CD14-positive monocyte (primary cell): ENCODE results near the gene RRP8. TPM values are rescaled to one million over a fixed set of nuclear protein-coding genes. Genes with fewer than 3 reads are reported as not detected.

Experiments
- DNase-seq, 3 donors: peaks; one replicate each; pipeline ENCODE4 v3.0.0-alpha.2; 2011 to 2022
- H2AFZ ChIP-seq: 2 replicates; pipeline ENCODE4 v1.6.0; 2012; ENCODE audit warnings: mild to moderate bottlenecking, low read depth, low read length, inconsistent platforms; ENCODE audit not compliant: insufficient read depth, poor library complexity, severe bottlenecking
- H3K27ac ChIP-seq, 2 donors: 1 replicate in 1 of 2; 2 replicates in 1 of 2; pipeline ENCODE4 v1.5.1; 2012 to 2013; ENCODE audit warnings: low read length in 2 of 2, control low read depth in 1 of 2, inconsistent platforms in 1 of 2, low read depth in 1 of 2, mild to moderate bottlenecking in 1 of 2
- H3K27me3 ChIP-seq, 2 donors: one replicate each; pipeline versions ENCODE4 v1.6.0 to v1.6.1; 2011 to 2013; ENCODE audit warnings: low read length in 2 of 2; ENCODE audit not compliant: control insufficient read depth in 2 of 2, insufficient read depth in 2 of 2
- H3K36me3 ChIP-seq, 2 donors: replicated peaks in 1 of 2; 1 replicate in 1 of 2; 2 replicates in 1 of 2; pipeline versions ENCODE4 v1.5.1 to v1.6.1; 2012 to 2013; ENCODE audit warnings: low read length in 2 of 2, control low read depth in 1 of 2, inconsistent platforms in 1 of 2, mild to moderate bottlenecking in 1 of 2; ENCODE audit not compliant: insufficient read depth in 2 of 2, control insufficient read depth in 1 of 2
- H3K4me1 ChIP-seq, 2 donors: 1 replicate in 1 of 2; 2 replicates in 1 of 2; pipeline versions ENCODE4 v1.5.1 to v1.6.1; 2012 to 2013; ENCODE audit warnings: low read length in 2 of 2, control low read depth in 1 of 2, inconsistent platforms in 1 of 2, mild to moderate bottlenecking in 1 of 2, moderate library complexity in 1 of 2; ENCODE audit not compliant: insufficient read depth in 2 of 2, control insufficient read depth in 1 of 2
- H3K4me2 ChIP-seq: replicated peaks from 2 replicates; pipeline ENCODE3; 2012; ENCODE audit warnings: low read length, moderate library complexity, mild to moderate bottlenecking; ENCODE audit not compliant: poor library complexity, severe bottlenecking; ENCODE audit errors: extremely low read depth
- H3K4me3 ChIP-seq, 3 experiments: fragments of 200-600 bp in 1 of 3; sonication (generic) in 1 of 3; replicated peaks in 1 of 3; 1 replicate in 2 of 3; 2 replicates in 1 of 3; pipeline ENCODE4 v1.5.1; 2011 to 2013; ENCODE audit warnings: low read length in 3 of 3, mild to moderate bottlenecking in 3 of 3, control low read depth in 2 of 3, low read depth in 2 of 3, inconsistent platforms in 1 of 3, moderate library complexity in 1 of 3
- H3K79me2 ChIP-seq: 2 replicates; pipeline ENCODE4 v1.6.0; 2012; ENCODE audit warnings: mild to moderate bottlenecking, control low read depth, inconsistent platforms, low read length, moderate library complexity; ENCODE audit not compliant: insufficient read depth
- H3K9ac ChIP-seq: 2 replicates; pipeline ENCODE4 v1.6.0; 2017; ENCODE audit warnings: low read length, mild to moderate bottlenecking; ENCODE audit not compliant: insufficient read depth, poor library complexity, severe bottlenecking
- H3K9me3 ChIP-seq, 2 donors: replicated peaks in 1 of 2; 1 replicate in 1 of 2; 2 replicates in 1 of 2; pipeline versions ENCODE4 v1.5.1 to v1.6.1; 2012 to 2013; ENCODE audit warnings: low read length in 2 of 2, control low read depth in 1 of 2; ENCODE audit not compliant: control insufficient read depth in 1 of 2, insufficient read depth in 1 of 2
- H4K20me1 ChIP-seq: 2 replicates; pipeline ENCODE4 v1.6.0; 2012; ENCODE audit warnings: mild to moderate bottlenecking, low read length, control low read depth, moderate library complexity; ENCODE audit not compliant: insufficient read depth
- H3K27ac Mint-ChIP-seq, 7 donors: one replicate each; pipeline ENCODE4 v1.8.0; 2020; ENCODE audit warnings: mild to moderate bottlenecking in 7 of 7, mixed read lengths in 7 of 7, moderate library complexity in 6 of 7, inconsistent platforms in 2 of 7
- H3K27me3 Mint-ChIP-seq, 3 donors: one replicate each; pipeline ENCODE4 v1.8.0; 2021 to 2022; ENCODE audit warnings: low read depth in 3 of 3, mild to moderate bottlenecking in 3 of 3, mixed read lengths in 3 of 3, moderate library complexity in 3 of 3, inconsistent platforms in 1 of 3
- H3K36me3 Mint-ChIP-seq, 2 donors: one replicate each; pipeline ENCODE4 v1.8.0; 2020; ENCODE audit warnings: mixed read lengths in 2 of 2, inconsistent platforms in 1 of 2, mild to moderate bottlenecking in 1 of 2
- H3K4me1 Mint-ChIP-seq: one replicate; pipeline ENCODE4 v1.8.0; 2020; ENCODE audit warnings: mild to moderate bottlenecking, mixed read lengths
- H3K4me3 Mint-ChIP-seq, 2 donors: one replicate each; pipeline ENCODE4 v1.8.0; 2020; ENCODE audit warnings: mild to moderate bottlenecking in 2 of 2, mixed read lengths in 2 of 2, moderate library complexity in 1 of 2
- H3K9me3 Mint-ChIP-seq, 7 donors: one replicate each; pipeline ENCODE4 v1.8.0; 2020 to 2022; ENCODE audit warnings: mixed read lengths in 7 of 7, mild to moderate bottlenecking in 6 of 7, moderate library complexity in 6 of 7, inconsistent platforms in 2 of 7
- WGBS: methylation state at CpG from one replicate; pipeline ENCODE4 v1.1.5; 2013; ENCODE audit warnings: missing lambda C conversion rate; ENCODE audit not compliant: insufficient coverage; 5-methylcytosine and 5-hydroxymethylcytosine counted together
- intact Hi-C, 2 donors: fragments of 100-400 bp; cut with micrococcal nuclease; formaldehyde crosslinking; loops; one replicate each; pipeline versions ENCODE4 v1.15.0 to v1.15.1; 2023
- polyA plus RNA-seq, 3 donors: library from polyadenylated mRNA; depleted of rRNA in 1 of 3; unstranded in 2 of 3; stranded (reverse) in 1 of 3; fragments of 300-500 nt in 2 of 3; fragments of >200 nt in 1 of 3; fragmentation: Illumina TruSeq in 2 of 3; gene quantifications; 1 replicate in 2 of 3; 2 replicates in 1 of 3; pipeline ENCODE4 v1.2.3, GENCODE V29; 2012 to 2021
- TF ChIP-seq, protein P1 (sequence below): fragments of 200-600 bp; IDR thresholded peaks from one replicate; pipeline ENCODE4 v1.8.0; 2022; ENCODE audit warnings: antibody characterized with exemption, mild to moderate bottlenecking

RRP8 gene
- polyA plus RNA-seq, 3 donors: 7.2 to 14.1 (median 11.9) TPM

DNA sequence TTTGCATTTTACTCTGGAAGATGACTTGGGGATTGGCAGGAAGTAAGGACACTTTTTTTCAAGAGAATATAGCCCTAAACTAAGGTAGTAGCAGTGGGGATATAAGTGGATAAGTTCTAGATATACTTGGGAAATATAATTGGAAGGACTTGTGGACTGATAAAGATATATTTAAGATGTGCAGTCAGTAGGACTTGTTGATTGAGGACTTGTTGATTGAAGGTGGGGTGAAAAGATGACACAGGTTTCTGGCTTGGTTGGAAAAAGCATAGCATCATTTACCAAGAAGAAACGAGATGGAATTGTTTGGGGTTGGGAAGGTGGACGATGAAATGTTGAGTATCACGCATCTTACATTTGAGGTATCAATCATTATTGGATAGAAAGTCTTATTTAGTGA, 10.1 kb upstream of the RRP8 start:
- H3K27me3 ChIP-seq: no peaks in the 10 kb centered on the region
- H3K36me3 ChIP-seq: peaks cover 62 to 70% of the 10 kb centered on the region in 2 donors
- no peak overlapping the region for H2AFZ ChIP-seq
- H3K4me3 ChIP-seq: no peak overlapping the region
- H3K4me3 Mint-ChIP-seq: no peak overlapping the region
- intact Hi-C loops: loop anchor here (5.0 to 10.0 kb wide), 5 partner anchors 39 to 381 kb away; partner anchors contain the start of genes FHIP1B (in 2 of the 2), ARFIP2 (in 1 of the 2), CNGA4 (in 1 of the 2) and SMPD1 (in 1 of the 2)
- 97% methylated on average over 3 of the region's 3 CpGs for WGBS
- H3K9me3 ChIP-seq: no peaks in the 10 kb centered on the region
- H3K79me2 ChIP-seq: peaks cover 68% of the 10 kb centered on the region
- H3K9ac ChIP-seq: no peak overlapping the region
- peak overlapping the region; percentile 96 for H3K4me2 ChIP-seq
- no peak overlapping the region for H3K27ac Mint-ChIP-seq
- H3K27me3 Mint-ChIP-seq: no peaks in the 10 kb centered on the region
- peaks cover 25% of the 10 kb centered on the region for H4K20me1 ChIP-seq
- peaks cover 46 to 59% of the 10 kb centered on the region in 2 donors for H3K4me1 ChIP-seq
- H3K36me3 Mint-ChIP-seq: peaks cover 29% of the 10 kb centered on the region in 2 donors
- DNase-seq: no peak
- H3K4me1 Mint-ChIP-seq: peaks cover 30% of the 10 kb centered on the region
- peak overlapping the region in 1 of 2 donors; percentile 99 for H3K27ac ChIP-seq
- TF ChIP-seq, protein P1, sequence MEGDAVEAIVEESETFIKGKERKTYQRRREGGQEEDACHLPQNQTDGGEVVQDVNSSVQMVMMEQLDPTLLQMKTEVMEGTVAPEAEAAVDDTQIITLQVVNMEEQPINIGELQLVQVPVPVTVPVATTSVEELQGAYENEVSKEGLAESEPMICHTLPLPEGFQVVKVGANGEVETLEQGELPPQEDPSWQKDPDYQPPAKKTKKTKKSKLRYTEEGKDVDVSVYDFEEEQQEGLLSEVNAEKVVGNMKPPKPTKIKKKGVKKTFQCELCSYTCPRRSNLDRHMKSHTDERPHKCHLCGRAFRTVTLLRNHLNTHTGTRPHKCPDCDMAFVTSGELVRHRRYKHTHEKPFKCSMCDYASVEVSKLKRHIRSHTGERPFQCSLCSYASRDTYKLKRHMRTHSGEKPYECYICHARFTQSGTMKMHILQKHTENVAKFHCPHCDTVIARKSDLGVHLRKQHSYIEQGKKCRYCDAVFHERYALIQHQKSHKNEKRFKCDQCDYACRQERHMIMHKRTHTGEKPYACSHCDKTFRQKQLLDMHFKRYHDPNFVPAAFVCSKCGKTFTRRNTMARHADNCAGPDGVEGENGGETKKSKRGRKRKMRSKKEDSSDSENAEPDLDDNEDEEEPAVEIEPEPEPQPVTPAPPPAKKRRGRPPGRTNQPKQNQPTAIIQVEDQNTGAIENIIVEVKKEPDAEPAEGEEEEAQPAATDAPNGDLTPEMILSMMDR: no peak
- no peaks in the 10 kb centered on the region for H3K9me3 Mint-ChIP-seq

DNA sequence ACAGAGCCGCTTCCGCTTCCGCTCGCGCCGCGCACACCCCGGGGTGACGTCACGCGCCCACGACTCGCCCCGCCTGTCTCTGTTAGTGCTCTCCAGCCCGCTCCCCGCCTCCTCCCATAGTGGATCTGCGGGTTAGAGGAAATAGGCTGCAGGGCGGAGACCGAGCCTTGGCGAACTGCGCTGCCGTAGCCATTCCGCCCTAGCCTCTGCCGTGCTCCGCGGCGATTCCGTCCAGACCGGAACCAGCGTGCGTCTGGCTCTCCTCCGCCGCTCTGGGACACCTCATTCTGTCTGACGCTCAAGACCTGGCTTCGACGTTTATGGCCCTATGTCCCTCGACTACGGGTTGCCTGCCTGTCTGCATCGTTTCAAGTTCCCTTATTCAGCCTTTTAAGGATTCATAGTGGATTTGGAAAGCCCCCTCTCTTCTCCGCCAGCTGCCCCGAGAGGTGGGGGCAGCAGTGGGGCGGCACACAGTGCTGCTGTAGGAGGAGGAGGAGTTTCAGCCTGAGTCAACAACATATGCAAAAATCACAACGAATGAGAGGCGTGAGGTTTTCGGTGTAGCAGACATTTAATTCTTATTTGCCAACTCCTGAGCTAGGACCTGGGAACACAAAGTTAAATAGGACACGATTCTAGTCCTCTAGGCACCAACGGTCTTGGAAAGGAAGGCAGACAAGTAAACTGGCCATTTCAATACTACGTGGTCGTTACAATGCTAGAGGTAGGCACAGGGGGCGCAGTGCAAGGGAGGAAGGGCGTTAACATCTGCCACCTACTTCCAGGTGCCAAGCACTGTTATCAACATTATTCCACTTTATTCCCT, 9.0 kb upstream of the RRP8 start, which contains the start of gene TAF10:
TAF10 (minus strand) TSS at position 4 of the 829 bp plus-strand sequence. CDS start 27 bp downstream, outside the sequence.
- Histone ChIP-seq H3K27ac (peak within 1 kb of the TSS; percentile 93 to 99), H3K9me3 (no peaks in the 10 kb centered on the region), H4K20me1 (peaks cover 31% of the 10 kb centered on the region), H3K27me3 (no peaks in the 10 kb centered on the region), H3K79me2 (peaks cover 68% of the 10 kb centered on the region), H2AFZ (peak within 1 kb of the TSS; percentile 75), H3K9ac (peak within 1 kb of the TSS; percentile 93), H3K36me3 (peaks cover 72 to 81% of the 10 kb centered on the region in 2 donors), H3K4me2 (peak within 1 kb of the TSS; percentile 96), H3K4me3 (peak within 1 kb of the TSS; percentile 69 to 87 (median 76)), H3K4me1 (peaks cover 45 to 56% of the 10 kb centered on the region in 2 donors)
- intact Hi-C loops: loop anchor here (5.0 to 10.0 kb wide), 5 partner anchors 40 to 380 kb away; partner anchors contain the start of genes FHIP1B (in 2 of the 2), ARFIP2 (in 1 of the 2), CNGA4 (in 1 of the 2) and SMPD1 (in 1 of the 2)
- Mint-ChIP-seq H3K4me1 (peaks cover 33% of the 10 kb centered on the region), H3K4me3 (peak within 1 kb of the TSS; percentile 86 to 93), H3K36me3 (peaks cover 39 to 40% of the 10 kb centered on the region in 2 donors), H3K27ac (peak within 1 kb of the TSS in 6 of 7 donors; percentile 90 to 96 (median 95)), H3K9me3 (no peaks in the 10 kb centered on the region), H3K27me3 (no peaks in the 10 kb centered on the region)
- WGBS: 0% methylated on average over 30 of the region's 51 CpGs
- DNase-seq: peak; percentile 95 to 96 (median 95)
- TF ChIP-seq, protein P1: peak; percentile 46
